ENCODE data around the gene ARFRP1. TPM values are rescaled to one million over a fixed set of nuclear protein-coding genes. Genes with fewer than 3 reads are reported as not detected.

Gene ARFRP1
- total and polyA plus RNA-seq, 2 experiments from 2014 or later, result 16.7 to 24.6 TPM

- Histone ChIP-seq H3K4me3 (no peak overlapping the region), H3K36me3 (ENCODE audit: insufficient read depth) (no peaks in the 10 kb centered on the region), H3K4me1 (ENCODE audit: insufficient read depth) (peaks cover 7% of the 10 kb centered on the region; the same call in 1 of the 2 replicates), H3K27me3 (ENCODE audit: insufficient read depth) (no peaks in the 10 kb centered on the region), H3K4me2 (no peak overlapping the region), H3F3A (replicated peaks; ENCODE audit: low read depth) (peaks cover 15% of the 10 kb centered on the region; the same call in 1 of the 2 replicates), H2AFZ (no peak overlapping the region), H3K9me2 (ENCODE audit: insufficient read depth) (no peaks in the 10 kb centered on the region), H4K20me1 (replicated peaks; ENCODE audit: insufficient read depth) (no peaks in the 10 kb centered on the region), H3K79me2 (replicated peaks; ENCODE audit: insufficient read depth) (no peaks in the 10 kb centered on the region), H3K27ac (ENCODE audit: low read depth) (peak overlapping the region; percentile 59; the same call in 1 of the 2 replicates)
- Mint-ChIP-seq H3K4me3 (no peak overlapping the region), H3K27ac (no peak overlapping the region), H3K4me1 (no peaks in the 10 kb centered on the region; the same call in 2 of the 3 replicates), H3K9me3 (no peaks in the 10 kb centered on the region; the same call in 2 of the 3 replicates), H3K36me3 (ENCODE audit: low read depth) (peaks cover 8% of the 10 kb centered on the region), H3K27me3 (ENCODE audit: insufficient read depth, low read depth, poor library complexity) (peaks cover 3% of the 10 kb centered on the region)
- ATAC-seq, result no peak
- DNase-seq (ENCODE audit: low spot score), result no peak
- TF ChIP-seq ZNF462 (CRISPR knock-in tag; IDR thresholded peaks at IDR 0.05) (no peak), POLR2AphosphoS5 (IDR thresholded peaks at IDR 0.05; ENCODE audit: low read depth) (peak; percentile 32; the same call in 1 of the 2 replicates), JUNB (IDR thresholded peaks at IDR 0.05; ENCODE audit: unreplicated experiment) (no peak), STAT1 (IDR thresholded peaks at IDR 0.05; ENCODE audit: unreplicated experiment) (no peak)
- TF ChIP-seq, protein P1, sequence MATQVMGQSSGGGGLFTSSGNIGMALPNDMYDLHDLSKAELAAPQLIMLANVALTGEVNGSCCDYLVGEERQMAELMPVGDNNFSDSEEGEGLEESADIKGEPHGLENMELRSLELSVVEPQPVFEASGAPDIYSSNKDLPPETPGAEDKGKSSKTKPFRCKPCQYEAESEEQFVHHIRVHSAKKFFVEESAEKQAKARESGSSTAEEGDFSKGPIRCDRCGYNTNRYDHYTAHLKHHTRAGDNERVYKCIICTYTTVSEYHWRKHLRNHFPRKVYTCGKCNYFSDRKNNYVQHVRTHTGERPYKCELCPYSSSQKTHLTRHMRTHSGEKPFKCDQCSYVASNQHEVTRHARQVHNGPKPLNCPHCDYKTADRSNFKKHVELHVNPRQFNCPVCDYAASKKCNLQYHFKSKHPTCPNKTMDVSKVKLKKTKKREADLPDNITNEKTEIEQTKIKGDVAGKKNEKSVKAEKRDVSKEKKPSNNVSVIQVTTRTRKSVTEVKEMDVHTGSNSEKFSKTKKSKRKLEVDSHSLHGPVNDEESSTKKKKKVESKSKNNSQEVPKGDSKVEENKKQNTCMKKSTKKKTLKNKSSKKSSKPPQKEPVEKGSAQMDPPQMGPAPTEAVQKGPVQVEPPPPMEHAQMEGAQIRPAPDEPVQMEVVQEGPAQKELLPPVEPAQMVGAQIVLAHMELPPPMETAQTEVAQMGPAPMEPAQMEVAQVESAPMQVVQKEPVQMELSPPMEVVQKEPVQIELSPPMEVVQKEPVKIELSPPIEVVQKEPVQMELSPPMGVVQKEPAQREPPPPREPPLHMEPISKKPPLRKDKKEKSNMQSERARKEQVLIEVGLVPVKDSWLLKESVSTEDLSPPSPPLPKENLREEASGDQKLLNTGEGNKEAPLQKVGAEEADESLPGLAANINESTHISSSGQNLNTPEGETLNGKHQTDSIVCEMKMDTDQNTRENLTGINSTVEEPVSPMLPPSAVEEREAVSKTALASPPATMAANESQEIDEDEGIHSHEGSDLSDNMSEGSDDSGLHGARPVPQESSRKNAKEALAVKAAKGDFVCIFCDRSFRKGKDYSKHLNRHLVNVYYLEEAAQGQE (IDR thresholded peaks at IDR 0.05; ENCODE audit: unreplicated experiment), result no peak
- TF ChIP-seq, protein P2, sequence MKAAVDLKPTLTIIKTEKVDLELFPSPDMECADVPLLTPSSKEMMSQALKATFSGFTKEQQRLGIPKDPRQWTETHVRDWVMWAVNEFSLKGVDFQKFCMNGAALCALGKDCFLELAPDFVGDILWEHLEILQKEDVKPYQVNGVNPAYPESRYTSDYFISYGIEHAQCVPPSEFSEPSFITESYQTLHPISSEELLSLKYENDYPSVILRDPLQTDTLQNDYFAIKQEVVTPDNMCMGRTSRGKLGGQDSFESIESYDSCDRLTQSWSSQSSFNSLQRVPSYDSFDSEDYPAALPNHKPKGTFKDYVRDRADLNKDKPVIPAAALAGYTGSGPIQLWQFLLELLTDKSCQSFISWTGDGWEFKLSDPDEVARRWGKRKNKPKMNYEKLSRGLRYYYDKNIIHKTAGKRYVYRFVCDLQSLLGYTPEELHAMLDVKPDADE (IDR thresholded peaks at IDR 0.05), result no peak
Measured at GRCh38 chr20:63744574-63745423, 37.0 kb upstream of the ARFRP1 start.
